GM21723 (cell line): ENCODE data around the gene SIGLEC8.

Experiments used
- ATAC-seq: cut with Tn5 transposase; IDR thresholded peaks from one replicate; pipeline ENCODE4 v1.9.1; 2021; ENCODE audit warnings: mild to moderate bottlenecking, moderate library complexity; ENCODE audit not compliant: unreplicated experiment

SIGLEC8 gene

GRCh38 chr19:51407511-51408131, 50.6 kb downstream of the SIGLEC8 start:
- no peak for ATAC-seq

DNA sequence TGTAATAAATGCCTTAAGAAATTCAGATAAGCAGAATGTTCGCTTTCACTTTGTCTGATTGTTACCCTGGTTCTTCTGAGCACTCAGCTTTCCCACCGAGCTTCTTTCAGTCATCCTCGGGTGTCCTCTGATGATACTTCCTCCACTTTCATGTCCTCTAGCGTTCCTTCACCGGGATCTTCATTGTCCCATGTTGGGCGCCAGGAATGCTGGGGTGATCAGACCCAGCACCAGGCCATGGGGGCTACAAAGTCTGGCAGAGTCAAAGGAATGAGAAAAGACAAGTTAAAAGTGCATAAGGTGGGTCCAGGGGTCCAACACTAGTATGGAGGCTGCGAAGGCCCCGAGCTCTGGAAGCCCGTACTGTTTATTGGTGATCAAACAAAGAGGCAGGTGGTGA, 56.1 kb downstream of the SIGLEC8 start:
- ATAC-seq = no peak
